CD4-positive, alpha-beta T cell treated with Interleukin-6 for 4 hours (primary cell): ENCODE measurements around the gene IGDCC3.
"Not testable (repeated sequence)": the region's sequence is repeated elsewhere in the genome, so short reads cannot be mapped to it uniquely, and the experiment has no call there.

Experiments
- DNase-seq: peaks from one replicate; pipeline ENCODE4 v3.0.0-alpha.2; 2020; ENCODE audit warnings: mixed read lengths

IGDCC3 gene

DNA sequence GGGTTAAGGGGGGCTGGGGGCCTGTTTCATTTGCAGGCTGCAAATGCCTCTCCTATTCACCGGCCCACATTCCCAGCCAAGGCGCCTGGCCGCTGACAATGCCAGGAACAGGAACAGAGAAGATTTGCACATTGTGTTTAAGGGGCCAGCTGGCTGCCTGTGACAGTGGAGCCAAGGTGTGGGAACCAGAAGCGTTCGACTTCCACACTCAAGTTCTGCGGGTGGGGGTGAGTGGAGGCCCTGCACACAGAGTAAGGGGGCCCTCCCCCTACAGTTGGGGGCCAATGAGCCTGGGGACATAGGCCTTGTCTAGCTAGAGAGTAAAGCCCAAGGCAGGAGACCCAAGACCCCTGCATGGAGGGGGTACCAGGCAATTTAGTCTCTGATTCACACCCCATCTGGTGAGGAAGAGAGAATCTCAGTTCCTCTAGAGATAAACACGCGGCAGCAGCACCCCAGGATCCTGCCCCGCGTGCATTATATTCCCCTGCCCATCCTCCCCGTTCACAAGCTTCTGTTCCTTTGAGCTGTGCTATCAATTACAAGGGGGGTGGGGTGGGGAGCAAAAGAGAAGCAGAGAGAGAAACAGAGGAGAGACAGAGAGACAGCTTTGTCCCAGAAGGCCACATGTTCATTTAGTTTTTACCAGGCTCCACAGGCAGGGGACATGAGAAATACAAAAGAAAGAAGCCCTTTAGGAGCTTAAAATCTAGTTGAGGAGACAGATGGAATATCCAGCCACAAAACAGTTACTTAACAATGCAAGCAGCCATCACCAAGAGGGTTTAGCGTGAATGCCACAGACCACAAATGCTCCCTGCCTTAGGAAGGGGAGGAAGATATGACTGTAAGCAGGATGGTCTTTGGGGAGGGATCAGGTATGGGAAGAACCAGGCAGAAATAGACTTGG is 9.2 kb downstream of the IGDCC3 start:
- no peak for DNase-seq

DNA sequence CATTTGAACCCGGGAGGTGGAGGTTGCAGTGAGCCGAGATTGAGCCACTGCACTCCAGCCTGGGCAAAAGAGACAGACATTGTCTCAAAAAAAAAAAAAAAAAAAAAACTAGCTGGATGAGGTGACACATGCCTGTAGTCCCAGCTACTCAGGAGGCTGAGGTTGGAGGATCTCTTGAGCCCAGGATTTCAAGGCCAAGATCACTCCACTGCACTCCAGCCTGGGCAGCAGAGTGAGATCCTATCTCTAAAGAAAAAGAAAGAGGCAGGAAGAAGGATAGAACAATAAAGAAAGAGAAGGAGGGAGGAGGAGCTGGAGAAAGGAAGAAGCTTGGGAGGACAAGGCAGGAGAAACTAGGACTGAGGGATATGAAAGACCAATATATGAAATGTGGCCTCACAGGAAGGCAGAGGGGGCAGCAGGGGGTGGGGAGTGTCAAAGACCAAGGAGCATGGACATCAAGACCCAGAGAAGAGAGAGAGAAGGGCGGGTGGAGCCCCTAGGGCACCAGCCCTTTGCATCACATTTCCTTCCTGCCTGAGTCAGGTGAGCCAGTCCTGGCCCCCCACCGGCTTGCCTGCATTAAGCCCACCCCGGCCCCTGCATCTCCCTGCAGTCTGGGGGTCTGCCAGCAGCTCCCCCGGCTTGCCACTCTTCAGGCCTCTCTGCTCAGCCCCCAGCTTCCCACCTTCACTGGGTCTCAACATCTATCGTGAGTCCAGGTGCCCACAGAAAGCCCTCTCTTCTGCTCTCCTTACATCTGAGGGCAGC is 11.5 kb downstream of the IGDCC3 start:
- no peak for DNase-seq

DNA sequence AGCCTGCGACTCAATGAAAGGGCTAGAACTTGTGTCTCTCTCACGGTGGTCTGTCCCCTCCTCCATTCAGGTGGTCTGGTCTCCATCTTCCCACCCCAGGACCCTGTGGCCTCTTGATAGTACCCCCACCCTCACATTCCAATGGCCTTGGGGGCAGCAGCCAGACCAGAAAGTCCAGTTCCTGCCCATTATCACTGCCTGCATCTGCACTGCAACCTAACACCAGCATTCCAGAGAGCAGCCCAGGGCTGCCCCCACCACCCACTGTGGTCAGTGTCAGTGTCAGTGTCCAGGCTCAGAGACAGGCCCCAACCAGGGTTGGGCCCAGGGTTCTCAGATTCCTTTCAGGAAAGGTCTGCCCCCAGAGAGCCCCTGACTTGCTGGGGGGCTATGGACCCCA is 12.6 kb downstream of the IGDCC3 start:
- no peak for DNase-seq

DNA sequence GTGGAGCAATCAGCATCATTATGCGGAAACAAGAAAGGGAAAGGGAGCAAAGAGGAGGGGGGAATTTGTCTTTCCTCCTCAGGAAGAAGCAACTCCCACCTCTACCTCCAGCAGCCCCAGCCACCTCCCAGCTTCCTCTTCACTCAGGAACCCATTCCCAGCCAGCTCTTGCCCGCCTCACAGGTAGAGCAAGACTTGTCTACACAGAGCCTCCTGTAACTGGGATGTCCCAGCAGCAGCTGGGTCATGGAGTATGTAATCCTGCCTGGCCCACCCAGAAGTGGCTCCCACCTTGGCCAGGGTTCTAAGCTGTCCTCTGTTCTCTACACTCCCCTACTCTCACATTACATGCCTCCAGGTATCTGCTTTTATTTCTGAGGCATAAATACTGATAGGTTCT is 14.0 kb downstream of the IGDCC3 start:
- DNase-seq: no peak

DNA sequence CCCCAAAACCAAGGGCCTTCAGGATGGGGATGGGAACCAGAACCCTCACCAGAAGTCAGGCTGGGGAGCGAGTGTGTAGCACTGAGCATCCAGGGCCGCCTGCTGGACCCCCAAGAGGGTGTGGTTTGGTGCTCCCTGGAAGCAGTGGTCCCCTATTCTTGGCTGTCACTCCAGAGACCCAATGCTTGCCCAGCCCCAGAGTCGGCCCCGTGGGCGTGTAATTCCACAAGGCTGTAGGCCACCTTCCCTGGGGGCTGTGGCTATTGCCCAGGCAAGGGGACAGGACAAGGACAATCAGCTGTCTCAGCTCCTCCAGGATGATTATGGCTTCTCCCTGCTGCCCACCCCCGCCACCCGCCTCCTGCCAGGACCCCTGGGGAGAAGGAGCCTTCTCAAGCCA is 14.5 kb downstream of the IGDCC3 start:
- no peak for DNase-seq

DNA sequence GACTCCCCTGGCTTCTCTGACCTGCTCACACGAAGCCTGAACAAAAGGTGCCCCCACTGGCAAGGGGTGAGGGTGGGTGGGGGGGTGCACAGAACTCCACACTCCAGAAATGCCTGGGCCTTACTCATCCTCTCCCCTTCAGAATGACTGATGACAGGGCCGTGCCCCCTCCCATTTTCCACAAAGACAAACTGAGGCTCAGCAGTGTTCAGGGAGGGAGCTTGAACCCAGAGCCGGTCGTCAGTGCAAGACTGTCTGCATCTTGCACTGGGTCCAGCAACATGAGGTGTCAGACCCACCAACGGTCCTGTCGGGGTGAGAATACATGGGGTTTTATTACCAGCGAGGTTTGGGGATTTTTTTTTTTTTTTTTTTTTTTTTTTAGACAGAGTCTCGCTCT is 15.3 kb downstream of the IGDCC3 start:
- DNase-seq: no peak

DNA sequence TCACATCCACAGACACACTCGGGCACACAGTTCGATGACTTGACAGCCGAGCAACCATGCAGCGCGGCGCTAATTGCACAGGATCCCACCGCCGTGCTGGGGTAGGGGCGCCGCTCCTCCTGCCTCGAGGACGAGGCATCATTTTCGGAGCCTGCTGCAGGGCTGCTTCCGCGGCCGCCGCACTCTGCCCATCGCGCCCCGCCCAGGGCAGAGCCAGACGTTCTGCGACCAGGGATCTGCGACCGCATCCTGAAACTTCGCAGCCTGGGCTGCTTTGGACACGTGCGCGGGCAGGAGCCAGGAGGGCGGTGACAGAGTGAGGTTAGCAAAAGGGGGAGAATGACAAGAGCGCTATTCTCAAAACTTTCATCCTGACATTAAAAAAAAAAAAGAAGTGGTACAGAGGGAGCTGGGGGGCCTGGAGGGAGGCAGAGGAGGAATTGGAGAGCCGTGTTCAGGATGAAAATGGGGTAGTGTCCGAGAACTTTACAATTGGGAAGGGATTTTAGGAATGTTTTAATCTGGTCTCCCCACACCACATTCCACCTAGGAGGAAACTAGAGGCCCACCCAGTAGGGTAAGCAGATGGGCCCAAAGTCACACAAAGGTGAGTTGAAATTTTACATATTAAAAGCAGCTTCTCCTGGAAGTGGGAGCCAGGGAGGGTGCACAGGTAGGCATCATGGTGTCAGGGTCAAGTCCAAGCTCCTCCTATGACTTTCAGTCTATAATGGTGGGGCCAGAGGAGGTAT is 15.9 kb downstream of the IGDCC3 start:
- no peak for DNase-seq

DNA sequence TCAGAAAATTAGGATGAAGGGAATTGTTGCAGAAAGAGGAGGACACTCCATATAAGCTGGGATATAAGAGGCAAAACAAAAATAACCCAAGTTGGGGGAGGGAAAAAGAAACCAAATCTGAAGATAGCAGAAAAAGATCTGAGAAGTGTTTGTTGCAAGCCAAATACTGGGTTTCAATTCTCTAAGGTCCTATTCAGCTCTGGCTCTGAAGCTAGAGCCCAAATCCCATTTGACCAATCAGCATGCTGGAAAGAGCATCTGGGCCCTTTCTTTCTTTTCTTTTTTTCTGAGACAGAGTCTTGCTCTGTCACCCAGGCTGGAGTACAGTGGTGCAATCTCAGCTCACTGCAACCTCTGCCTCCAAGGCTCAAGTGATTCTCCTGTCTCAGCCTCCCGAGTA is 17.3 kb downstream of the IGDCC3 start:
- no peak for DNase-seq

DNA sequence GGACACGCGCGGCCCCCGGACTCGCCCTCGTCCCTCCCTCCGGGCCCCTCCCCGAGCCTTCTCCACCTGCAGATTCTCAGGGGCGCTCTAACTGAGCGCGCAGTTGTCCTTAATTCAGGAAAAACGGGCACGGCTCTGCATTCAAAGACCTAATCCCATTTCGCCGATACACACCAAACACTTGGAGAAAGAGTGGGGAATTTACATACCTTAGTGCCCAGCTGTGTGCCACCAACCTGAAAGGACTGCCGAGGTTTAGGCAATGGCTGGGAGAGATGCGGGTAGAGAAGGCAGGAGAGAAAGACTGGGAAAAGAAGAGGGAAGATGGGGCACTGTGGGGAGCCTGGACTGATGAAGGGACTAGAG is 21.8 kb downstream of the IGDCC3 start:
- DNase-seq: no peak

DNA sequence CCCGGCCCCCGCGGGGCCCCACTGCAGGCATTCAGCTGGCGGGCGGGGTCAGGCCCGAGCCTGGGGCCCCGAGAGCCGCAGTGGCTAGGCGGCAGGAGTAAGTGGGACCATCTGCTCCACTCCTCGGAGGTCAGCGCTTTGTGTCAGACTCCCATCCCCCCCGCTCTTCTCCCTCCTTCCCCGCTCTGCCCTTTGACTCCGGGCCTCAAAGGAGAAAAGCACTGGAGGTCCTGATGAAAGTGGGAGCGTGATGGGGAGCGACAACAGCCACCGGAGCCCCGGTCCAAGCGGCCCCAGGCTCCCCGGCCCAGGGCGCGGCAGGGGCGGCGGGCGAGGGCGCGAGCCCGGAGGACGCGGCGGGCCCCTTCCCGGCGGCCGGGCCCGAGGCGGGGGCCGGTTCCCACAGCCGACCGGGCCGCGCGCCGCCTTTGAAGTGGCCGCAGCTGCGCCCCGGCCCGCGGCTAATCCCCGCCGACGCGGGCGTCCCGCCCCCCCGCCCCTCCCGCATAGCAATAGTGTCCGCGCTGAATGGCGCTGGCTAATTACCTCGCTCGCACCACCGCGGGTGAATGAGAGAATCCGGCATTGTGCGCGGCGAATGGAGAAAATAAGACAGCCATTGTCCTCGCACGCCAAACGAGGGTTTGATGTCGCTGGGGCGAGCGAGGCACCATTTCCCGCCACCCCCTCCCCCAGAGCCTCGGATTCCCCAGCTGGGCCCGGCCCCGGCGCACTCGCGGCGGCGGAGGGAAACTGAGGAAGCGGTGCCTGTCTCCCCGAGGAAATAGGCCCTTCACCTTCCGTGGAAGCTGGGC is 22.4 kb downstream of the IGDCC3 start:
- DNase-seq: no peak

DNA sequence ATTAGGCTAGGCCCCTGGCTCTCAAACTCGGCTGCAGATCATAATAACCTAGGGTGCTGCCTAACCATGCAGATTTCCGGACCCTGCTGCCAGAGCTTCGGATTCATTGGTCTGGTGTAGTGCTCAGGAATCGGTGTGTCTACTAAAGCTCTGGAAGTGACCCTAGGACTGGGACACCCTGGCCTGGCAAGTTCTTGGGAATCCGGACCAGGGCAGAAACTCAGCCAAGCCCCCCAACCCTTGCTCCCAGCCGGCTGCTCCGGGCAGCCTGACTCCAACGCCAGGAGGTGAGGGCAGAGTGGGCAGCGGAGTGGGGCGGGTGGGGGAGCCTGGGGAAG is 23.0 kb downstream of the IGDCC3 start:
- no peak for DNase-seq

DNA sequence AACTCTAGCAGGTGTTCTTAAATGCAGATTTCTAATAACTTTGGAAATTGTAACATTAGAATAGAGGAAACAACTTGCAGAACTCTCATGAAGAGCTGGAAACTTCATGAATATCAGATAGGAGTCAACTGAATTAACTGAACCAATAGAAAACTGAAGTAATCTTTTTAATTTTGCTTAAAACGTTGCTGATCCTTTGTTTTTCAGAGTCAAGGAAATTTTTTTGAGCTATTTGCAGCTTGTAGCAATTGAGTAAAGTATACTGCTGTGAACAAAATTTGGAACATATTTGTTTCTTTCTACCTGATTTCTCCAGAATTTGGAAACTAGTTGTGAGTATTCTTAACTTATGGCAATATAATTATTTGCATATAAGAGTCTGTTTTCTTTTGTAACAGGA is 25.8 kb downstream of the IGDCC3 start:
- DNase-seq: not testable (repeated sequence)

DNA sequence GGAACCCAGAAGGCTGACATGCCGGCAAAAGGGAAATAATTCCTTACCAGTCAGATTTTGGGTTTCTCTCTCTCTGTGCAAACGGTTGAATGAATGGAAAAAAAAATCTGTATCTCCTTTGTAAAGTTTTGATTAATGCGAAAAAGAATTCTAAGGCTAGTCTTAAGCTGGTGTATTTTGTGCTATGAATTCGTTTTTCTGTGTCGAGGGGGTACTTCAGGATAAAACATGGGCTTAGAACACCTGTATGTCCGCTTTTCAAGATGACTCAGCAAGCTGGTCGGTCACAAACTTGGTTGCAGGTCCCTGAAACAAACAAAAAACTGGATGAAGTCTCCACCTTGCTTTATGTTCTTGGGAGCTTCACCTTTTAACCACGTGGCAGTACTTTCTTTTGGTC is 28.5 kb downstream of the IGDCC3 start:
- DNase-seq: no peak

DNA sequence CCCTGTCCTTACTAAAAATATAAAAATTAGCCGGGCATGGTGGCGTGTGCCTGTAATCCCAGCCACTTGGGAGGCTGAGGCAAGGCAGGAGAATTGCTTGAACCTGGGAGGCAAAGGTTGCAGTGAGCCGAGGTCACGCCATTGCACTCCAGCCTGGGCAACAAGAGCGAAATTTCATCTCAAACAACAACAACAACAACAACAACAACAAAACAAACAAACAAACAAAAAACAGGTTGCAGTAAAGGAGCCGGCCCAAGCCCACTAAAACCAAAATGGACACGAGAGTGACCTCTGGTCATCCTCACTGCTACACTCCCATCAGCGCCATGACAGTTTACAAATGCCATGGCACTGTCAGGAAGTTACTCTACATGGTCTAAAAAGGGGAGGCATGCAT is 30.0 kb downstream of the IGDCC3 start:
- DNase-seq: not testable (repeated sequence)

DNA sequence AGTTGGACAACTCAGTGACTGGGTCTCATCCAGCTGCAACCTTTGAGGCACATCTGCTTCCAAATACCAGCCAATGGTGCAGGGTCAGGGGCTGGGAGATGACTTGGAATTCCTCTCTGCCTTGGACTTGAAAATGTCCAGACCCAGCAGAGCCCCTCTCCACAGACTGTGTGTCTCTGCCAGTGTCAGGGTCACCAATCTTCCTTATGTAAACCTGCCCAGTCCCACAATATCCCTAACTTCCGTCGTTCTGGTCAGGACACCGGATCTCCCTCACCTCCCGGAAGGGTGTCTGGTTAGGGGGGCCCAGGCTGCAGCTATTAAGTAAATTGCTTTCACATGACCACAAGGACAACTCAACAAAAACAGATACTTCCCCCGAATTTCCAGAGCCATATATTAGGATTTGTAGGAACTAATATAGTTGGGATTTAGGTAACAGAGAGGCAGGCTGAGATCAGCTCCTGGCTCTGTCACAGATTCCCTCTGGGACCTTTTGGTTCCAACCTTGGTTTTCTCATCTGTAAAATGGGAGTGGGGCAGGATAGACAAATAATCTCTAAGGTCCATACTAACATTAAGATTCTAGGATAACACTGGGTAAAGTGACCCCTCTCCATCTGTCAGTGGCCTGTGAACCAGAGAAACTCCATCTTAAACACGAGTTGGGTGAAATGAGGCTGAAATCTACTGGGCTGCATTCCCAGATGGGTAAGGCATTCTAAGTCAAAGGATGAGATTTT is 30.8 kb downstream of the IGDCC3 start:
- DNase-seq: no peak

DNA sequence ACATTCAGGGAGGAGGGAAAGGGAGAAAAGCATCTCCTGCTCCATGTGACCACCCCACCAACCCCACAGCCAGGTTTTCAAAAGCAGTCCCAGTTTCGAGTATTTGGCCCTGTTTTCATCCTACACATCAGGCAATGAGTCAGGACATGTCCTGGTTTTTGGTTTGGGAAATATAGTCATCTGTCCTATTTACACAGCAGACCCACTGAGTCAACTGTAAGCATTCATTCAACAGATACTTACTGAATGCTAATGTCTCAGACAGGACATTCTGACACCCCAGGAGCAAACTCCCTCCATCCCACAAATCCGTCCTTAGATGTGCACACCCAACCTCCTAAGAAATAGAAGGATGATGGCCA is 32.9 kb downstream of the IGDCC3 start:
- DNase-seq: no peak

DNA sequence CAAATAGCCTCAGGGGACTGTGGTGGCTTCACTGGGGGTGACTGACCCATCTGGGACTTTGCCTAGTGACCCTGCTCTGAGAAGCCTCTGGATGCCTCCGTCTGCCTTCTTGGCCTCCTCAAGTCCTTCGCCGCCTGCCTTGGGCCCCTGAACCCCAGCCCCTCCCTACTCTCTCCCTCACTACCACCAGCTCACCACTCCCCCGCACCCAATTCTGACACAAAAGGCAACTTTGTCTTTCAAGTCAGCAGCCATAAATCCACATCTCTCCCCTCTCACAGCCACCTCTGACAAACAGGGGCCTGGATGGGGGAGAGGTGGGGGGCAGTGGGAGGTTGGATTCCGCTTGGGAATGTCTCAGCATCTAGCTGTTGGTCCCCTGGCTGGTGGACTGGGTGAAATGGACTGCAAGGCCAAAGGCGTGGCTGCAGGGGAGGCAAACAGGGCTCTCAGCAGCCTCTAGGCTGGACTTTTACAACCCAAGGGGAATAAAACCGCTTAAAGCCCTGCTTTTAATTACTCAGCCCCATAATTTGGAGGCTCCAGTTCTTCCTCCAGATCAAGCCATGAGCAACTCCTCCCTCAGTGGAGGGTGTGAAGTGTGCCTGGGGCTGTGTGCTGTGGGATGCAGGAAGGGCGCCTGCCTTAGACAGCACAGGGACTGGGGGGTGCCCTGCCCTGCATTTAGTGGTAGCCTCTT is 33.4 kb downstream of the IGDCC3 start:
- no peak for DNase-seq

DNA sequence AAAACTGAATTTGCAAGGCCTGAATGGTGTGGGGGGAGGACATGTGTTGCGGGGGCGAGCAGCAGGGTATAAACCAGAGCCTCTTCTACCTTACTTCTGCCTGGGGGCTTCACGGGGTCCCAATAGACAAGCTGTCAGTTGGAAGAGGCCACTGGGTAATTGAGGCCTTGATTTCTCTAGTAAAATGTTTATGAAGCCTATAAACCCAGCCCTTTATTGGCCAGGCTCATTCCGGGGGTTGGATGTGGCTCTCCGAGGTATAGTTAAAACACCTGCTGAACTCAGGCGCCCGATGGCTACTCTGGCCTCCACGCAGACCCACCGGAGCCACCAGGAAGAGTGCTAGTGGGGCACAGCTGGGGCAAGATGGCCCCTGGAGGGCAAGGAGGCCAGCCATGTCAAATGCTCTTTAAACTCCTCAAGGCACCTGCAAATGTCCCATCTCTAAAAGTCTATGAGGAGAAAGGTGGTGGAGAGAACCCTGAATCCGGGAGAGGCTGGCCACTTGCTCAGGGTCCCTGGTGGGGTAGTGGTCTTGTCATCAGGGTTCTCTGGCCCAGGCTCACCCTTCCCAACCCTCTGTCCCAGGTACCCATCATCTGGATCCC is 34.3 kb downstream of the IGDCC3 start:
- DNase-seq: no peak

DNA sequence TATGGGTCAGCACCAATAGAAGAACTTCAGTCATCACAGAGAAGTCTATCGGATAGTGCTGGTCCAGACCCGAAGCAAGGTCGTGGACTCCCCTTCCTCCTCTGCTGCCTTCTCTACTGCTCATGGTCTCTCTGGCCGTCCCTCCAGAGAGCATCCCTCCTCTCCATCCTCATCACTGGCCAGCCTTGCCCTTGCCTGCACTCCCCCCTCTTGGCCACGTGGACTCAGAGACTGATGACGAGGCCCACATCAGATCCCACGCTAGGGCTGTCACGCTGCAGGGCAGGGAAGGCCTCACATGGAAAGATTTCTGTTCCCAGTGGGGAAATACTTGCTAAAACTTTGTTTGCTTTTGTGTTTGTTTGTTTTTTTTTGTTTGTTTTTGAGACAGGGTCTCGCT is 35.3 kb downstream of the IGDCC3 start:
- no peak for DNase-seq

DNA sequence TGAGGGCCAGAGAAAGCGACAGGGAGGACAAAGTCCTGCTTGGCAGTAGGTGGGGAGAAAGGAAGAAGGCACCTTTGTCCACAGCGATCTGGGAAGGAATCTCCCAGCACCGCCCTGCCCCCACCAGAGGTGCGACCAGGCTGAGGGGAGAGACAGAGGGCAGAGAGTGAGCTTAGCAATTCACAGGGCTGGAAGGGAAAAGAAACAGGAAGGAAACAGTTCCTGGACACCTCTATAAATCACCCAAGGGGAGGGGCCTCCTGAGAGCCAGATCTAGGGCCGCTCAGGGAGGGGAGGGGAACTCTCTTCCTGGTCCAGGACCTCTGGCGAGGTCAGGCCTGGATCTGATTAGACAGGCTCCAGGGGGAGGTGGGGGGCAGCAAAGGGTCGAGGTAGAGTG is 37.9 kb downstream of the IGDCC3 start:
- DNase-seq: no peak

DNA sequence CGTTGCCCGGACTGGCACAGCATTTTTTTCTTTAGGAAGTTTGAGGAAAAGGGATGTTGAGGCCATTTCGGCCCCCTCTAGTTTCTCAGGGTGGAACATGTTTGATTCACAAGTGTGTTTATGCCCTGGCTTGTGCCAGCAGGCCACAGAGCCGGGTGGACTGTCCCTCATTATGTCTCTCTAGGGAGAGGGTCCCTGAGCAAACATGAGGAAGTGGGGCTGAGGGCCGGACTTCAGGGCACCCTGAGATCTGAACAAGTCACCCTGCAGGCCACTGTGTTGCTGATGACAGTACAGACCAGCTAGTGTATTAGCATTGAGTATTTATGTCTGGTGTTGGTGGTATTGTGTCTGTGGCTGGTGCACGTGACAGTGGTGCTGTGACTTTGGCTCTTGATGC is 38.4 kb downstream of the IGDCC3 start:
- DNase-seq: no peak
